NCI-H1417 treated with DMSO at 0.1 percent for 48 hours (cell line): ENCODE data around the gene PCNP.
"Not testable (repeated sequence)": the region's sequence is repeated elsewhere in the genome, so short reads cannot be mapped to it uniquely, and the experiment has no call there.

Source experiments
- DNase-seq: peaks from one replicate; lab custom pipeline; 2025; lab: John Stamatoyannopoulos, UW

Gene PCNP, protein sequence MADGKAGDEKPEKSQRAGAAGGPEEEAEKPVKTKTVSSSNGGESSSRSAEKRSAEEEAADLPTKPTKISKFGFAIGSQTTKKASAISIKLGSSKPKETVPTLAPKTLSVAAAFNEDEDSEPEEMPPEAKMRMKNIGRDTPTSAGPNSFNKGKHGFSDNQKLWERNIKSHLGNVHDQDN

GRCh38 chr3:101573449-101574387 is at the start of gene PCNP:
Gene PCNP, plus strand, starts transcription at chr3:101574180. Its CDS starts 36 bp downstream, at chr3:101574216.
- DNase-seq: peak; percentile 97

- DNase-seq: no peak
Observed at GRCh38 chr3:101527441-101527840, 46.5 kb upstream of the PCNP start.

DNA sequence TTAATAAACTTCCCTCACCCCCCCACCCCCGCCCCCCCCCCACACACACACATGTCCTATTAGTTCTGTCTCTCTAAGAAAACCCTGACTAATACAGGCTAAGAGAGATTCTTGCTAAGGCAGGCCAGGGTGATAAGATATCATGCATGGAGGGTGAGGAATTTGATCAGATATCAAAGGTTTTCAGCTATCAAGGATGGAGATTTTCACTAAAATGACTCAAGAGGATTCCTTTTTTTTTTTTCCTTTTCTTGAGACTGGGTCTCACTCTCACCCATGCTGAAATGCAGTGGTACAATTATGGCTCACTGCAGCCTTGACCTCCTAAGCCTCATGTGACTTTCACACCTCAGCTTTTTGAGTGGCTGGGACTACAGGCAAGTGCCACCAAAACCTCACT is 46.1 kb upstream of the PCNP start:
- no peak for DNase-seq

- DNase-seq: no peak
Observed at GRCh38 chr3:101529816-101530685, 43.9 kb upstream of the PCNP start.

DNA sequence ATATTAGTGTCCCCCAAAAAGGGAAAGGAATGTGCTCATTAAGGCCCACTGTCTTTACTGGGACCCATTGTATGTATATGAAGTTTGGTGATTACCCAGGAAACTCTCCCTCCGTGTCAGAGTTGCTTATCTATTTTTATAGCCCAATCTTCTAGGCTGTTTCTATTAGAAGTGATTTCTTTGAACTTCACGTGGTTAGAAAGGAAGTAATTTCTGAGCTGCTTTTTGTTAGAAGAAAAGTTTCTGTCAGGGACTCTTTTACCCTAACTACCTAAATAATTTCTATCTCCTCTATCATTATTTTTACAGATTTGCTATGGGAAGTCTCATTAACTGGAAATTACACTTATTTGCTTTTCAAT is 43.3 kb upstream of the PCNP start:
- no peak for DNase-seq

DNA sequence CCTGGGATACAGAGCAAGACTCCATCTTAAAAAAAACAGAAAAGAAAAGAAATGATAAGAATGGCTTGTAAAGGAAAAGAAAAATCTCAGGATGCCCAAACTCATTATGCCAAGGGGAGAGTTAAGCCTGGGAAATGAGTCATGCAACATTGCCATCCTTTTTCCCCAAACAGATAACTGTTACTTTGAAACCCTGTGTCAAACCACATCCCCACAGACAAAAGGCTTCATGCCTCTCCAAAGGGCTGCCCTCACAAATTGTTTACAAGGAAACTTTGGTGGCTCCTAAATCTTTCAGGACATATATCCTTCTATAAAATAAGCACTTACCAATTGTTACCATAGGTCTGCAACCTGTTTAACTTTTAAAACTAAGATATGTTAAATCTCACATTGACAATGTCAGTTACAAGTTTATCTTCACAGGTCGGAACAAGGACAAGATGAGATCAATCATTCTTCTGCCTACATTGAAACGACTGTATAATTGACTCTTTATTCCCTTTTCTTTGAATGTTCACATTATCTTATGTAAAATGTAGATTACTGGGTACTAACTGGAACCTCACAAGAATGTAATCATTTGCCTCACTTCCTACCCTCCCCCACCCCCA is 42.4 kb upstream of the PCNP start:
- no peak for DNase-seq

DNA sequence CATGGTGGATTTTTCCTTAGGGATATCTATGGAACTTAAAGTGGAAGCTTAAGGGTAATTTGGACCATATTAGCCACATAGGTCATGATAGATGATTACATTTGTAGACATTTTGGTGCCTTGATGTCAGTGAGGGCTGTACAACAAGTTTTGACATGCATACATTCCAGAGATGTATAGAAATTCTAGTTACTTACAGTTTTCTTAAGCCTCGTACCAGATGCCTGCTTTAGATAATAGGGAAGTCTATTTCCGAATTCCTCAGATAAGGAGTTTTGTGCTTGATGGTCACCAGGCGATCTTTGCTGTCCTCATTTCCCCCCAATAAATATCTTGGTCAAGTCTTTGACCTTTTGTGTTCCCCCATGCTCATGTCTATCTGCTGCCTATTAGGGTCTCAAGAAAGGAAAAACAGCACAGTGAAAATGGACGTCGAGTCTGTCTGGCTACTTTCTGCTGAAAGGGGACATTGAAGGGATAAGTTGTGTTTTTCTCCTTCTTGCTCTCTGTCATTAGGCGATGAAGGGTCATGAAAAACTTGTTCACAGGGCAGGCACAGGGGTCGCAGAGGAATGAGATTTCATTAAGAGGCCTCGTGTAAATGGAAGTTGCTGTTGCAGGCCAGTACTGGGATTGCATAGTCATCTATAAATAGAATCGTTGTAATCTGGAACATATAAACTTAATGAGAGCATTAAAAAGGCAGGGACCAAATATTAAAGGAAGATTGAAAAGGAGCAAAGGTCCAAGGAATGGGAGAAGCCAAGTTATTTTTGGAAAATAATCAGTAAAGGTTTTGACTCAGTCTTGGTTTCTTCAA is 41.0 kb upstream of the PCNP start:
- DNase-seq: no peak

DNA sequence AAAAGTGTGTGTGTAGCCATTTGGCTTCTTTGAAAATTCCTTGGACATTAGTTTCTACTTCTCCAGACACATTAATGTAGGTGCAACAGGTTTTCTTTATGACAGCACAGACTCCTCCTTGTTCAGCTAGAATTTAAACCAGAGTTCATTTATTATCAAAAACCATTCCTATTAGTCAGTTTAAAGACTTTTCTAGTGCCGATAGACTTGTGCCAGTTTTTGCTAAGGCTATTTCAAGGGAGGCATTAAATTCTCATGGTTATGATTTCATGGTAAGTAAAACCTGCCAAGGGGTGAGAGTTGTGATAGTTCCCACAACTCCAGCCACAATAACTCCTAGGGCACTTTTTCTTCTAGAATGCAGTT is 40.4 kb upstream of the PCNP start:
- DNase-seq: no peak

GRCh38 chr3:101535221-101535620 is 38.8 kb upstream of the PCNP start:
- DNase-seq: no peak

DNA sequence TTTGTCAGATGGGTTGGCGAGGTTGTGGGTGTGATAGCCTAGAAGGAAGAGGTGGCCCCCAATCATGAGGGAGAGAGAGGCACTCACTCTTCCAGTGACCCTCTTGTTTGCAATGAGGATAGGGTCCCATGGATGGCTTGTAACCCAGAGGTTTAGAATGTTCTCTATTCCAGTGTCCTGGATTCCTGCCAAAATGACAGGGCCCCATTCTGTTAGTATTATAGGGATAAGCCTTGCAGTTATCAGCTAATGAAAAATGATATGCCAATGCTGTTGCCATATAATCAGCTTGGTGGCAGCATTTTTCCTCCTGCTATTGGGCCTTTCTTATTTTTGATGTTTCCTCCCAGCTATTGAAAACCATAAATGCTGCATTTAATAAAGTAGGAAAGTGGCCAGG is 37.7 kb upstream of the PCNP start:
- no peak for DNase-seq

DNA sequence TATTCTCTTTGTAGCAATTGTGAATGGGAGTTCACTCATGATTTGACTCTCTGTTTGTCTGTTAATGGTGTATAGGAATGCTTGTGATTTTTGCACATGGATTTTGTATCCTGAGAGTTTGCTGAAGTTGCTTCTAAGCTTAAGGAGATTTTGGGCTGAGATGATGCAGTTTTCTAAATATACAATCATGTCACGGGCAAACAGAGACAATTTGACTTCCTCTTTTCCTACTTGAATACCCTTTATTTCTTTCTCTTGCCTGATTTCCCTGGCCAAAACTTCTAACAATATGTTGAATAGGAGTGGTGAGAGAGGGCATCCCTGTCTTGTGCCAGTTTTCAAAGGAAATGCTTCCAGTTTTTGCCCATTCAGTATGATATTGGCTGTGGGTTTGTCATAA is 37.0 kb upstream of the PCNP start:
- not testable (repeated sequence) for DNase-seq

DNA sequence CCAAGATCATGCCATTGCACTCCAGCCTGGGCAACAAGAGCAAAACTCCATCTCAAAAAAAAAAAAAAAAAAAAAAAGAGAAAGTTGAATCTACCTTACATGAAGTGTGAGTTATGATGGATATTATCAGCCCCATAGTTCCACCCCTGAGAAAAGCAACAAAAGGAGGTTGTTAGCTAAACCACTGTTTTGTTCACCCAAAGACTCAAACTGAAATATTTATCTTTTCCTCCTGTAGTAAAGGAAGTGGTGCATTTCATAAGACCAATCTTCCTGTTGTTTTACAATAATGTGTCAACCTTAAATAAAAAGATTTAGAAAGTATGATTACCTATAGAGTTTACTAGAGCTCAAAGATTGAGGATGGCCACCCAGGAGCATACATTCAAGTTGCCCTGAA is 31.0 kb upstream of the PCNP start:
- no peak for DNase-seq

DNA sequence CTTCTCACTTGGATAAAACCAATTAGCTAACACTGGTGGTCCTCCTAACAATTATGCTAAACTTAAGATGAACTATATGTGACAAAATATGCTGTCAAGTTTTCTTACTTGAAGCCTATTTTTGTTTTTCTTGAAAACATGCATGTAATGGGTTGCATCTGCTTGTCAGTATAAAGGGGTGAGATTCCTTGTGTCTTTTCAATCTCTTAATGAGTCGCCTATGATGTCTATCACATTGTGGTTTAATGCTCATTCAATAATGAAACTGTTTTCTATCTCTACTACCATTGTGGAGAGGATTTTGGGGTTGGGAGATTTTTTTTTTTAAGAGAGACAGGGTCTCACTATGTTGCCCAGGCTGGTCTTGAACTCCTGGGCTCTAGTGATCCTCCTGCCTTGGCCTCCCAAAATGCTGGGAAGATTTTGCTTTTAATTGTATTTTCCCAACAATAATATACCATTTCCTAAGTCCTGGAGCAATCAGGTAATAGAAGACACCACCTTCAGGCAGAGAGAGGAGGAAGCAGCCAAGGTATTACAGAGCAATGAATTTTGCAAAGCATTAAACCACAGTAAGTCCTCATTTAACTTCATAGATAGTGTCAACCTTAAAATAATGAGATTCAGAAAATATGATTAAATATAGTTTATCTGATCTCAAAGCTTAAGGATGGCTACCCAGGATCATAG is 29.7 kb upstream of the PCNP start:
- no peak for DNase-seq

GRCh38 chr3:101548527-101549105 is 25.4 kb upstream of the PCNP start:
- DNase-seq: no peak

DNA sequence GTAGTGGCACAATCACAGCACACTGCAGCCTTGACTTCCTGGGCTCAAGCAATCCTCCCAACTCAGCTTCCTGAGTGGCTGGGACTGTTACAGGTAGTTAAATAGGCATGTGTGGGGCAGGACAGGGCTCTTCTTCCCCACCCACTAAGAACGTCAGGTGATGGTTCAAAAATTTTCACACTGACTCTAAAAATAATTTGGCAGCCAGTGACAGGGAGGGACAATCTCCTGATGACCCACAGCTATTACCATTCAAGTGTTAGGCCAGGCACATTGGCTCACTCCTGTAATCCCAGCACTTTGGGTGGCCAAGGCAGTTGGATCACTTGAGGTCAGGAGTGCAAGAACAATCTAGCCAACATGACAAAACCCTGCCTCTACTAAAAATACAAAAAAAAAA is 24.5 kb upstream of the PCNP start:
- DNase-seq: no peak

- DNase-seq: not testable (repeated sequence)
Observed at GRCh38 chr3:101551359-101552081, 22.5 kb upstream of the PCNP start.

DNA sequence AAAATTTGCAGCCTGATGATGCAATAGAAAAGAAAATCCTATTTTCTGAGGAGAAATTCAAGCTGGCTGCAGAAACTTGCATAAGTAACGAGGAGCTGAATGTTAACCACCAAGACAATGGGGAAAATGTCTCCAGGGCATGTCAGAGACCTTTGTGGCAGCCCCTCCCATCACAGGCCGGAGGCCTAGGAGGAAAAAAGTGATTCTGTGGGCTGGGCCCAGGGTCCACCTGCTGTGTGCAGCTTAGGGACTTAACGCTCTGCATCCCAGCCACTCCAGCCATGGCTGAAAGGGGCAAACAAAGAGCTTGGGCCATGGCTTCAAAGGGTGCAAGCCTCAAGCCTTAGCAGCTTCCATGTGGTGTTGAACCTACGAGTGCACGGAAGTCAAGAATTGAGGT is 20.6 kb upstream of the PCNP start:
- DNase-seq: not testable (repeated sequence)

DNA sequence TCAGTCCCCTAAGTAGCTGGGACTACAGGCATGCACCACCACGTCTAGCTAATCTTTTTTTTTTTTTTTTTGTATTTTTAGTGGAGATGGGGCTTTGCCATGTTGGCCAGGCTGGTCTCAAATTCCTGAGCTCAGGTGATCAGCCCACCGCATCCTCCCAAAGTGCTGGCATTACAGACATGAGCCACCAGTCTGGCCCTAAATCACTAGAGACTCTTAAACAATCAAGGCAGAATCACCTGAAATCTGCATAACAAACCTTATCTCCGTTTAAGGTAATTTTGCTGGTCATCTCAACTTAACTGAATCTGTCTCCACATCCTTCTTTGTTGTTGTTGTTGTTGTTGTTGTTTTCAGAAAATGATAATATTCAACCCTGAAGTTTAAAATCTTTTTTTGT is 17.9 kb upstream of the PCNP start:
- no peak for DNase-seq

GRCh38 chr3:101561630-101562328 is 12.2 kb upstream of the PCNP start, which contains the start of gene TRMT10C:
Gene TRMT10C, plus strand, starts transcription at chr3:101561868. Its CDS starts 2,914 bp downstream, at chr3:101564782.
- DNase-seq: peak; percentile 51
